ENCODE results near the gene ULK2.

DNA sequence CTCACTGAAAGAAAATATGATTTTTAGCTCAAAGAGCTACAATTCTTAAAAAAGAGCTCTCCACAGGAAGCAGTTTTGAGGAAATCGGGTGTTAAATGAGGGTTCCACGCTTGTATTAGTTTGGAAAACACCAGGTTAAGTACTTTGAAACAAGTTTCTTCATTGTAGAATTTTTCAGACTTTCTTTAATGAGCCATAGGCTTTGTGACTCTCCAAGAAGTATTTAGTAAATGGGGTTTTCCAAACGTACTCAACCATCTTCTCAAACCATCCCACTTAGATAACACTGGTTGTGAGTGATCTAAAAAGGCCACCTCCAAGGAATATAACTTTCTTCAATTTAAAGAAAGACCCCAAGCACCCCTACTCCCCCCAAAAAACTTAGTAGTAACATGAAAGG lies 2.7 kb downstream of the ULK2 start:
- TF ChIP-seq, protein P1, sequence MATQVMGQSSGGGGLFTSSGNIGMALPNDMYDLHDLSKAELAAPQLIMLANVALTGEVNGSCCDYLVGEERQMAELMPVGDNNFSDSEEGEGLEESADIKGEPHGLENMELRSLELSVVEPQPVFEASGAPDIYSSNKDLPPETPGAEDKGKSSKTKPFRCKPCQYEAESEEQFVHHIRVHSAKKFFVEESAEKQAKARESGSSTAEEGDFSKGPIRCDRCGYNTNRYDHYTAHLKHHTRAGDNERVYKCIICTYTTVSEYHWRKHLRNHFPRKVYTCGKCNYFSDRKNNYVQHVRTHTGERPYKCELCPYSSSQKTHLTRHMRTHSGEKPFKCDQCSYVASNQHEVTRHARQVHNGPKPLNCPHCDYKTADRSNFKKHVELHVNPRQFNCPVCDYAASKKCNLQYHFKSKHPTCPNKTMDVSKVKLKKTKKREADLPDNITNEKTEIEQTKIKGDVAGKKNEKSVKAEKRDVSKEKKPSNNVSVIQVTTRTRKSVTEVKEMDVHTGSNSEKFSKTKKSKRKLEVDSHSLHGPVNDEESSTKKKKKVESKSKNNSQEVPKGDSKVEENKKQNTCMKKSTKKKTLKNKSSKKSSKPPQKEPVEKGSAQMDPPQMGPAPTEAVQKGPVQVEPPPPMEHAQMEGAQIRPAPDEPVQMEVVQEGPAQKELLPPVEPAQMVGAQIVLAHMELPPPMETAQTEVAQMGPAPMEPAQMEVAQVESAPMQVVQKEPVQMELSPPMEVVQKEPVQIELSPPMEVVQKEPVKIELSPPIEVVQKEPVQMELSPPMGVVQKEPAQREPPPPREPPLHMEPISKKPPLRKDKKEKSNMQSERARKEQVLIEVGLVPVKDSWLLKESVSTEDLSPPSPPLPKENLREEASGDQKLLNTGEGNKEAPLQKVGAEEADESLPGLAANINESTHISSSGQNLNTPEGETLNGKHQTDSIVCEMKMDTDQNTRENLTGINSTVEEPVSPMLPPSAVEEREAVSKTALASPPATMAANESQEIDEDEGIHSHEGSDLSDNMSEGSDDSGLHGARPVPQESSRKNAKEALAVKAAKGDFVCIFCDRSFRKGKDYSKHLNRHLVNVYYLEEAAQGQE (IDR thresholded peaks at IDR 0.05; ENCODE audit: insufficient read depth in 1 of 2, low read depth in 2 of 2, low read length in 2 of 2), result no peak
- TF ChIP-seq TAF1 (IDR thresholded peaks at IDR 0.05; ENCODE audit: borderline replicate concordance, insufficient read depth, low read length) (no peak), POLR2AphosphoS5 (IDR thresholded peaks at IDR 0.05; ENCODE audit: low read depth, low read length) (no peak), FOXP2 (optimal IDR thresholded peaks at IDR 0.05; ENCODE audit: borderline replicate concordance, extremely low read depth, extremely low read length, insufficient read depth) (no peak), SIN3A (IDR thresholded peaks at IDR 0.05; ENCODE audit: borderline replicate concordance, insufficient read depth, low read length) (no peak)

Data from PFSK-1 (cell line).